Neuronal stem cell (in vitro differentiated cells): ENCODE data around the gene SMYD5.

Experiments
- DNase-seq: peaks from one replicate; pipeline ENCODE4 v3.0.0-alpha.2; 2013; ENCODE audit warnings: low spot score
- H2AFZ ChIP-seq: one replicate; pipeline ENCODE4 v1.6.1; 2013; ENCODE audit warnings: mild to moderate bottlenecking, low read length, inconsistent platforms
- H2AK5ac ChIP-seq: 2 replicates; pipeline ENCODE4 v1.6.1; 2013; ENCODE audit warnings: low read depth, mild to moderate bottlenecking, inconsistent platforms, low read length, moderate library complexity, mixed read lengths
- H2BK120ac ChIP-seq: 2 replicates; pipeline ENCODE4 v1.6.1; 2013; ENCODE audit warnings: low read depth, mild to moderate bottlenecking, inconsistent platforms, low read length, moderate library complexity, mixed read lengths
- H2BK12ac ChIP-seq: one replicate; pipeline ENCODE4 v1.6.1; 2013; ENCODE audit warnings: low read length, inconsistent platforms
- H2BK15ac ChIP-seq: 2 replicates; pipeline ENCODE4 v1.6.1; 2013; ENCODE audit warnings: mild to moderate bottlenecking, low read length, inconsistent platforms, mixed read lengths
- H2BK5ac ChIP-seq: one replicate; pipeline ENCODE4 v1.6.1; 2013; ENCODE audit warnings: inconsistent platforms, mild to moderate bottlenecking, low read length, moderate library complexity
- H3K14ac ChIP-seq: one replicate; pipeline ENCODE4 v1.6.1; 2013; ENCODE audit warnings: low read length, inconsistent platforms
- H3K18ac ChIP-seq: 2 replicates; pipeline ENCODE4 v1.6.1; 2013; ENCODE audit warnings: low read length, inconsistent platforms
- H3K23ac ChIP-seq: 2 replicates; pipeline ENCODE4 v1.6.1; 2013; ENCODE audit warnings: low read depth, mild to moderate bottlenecking, mixed read lengths, low read length, inconsistent platforms; ENCODE audit not compliant: poor library complexity
- H3K27ac ChIP-seq: replicated peaks from 3 replicates; pipeline ENCODE4 v1.5.1; 2013; ENCODE audit warnings: low read length, inconsistent platforms
- H3K27me3 ChIP-seq, 3 experiments: 2 replicates each; pipeline ENCODE4 v1.6.1; 2013; ENCODE audit warnings: low read length in 3 of 3, mild to moderate bottlenecking in 2 of 3, inconsistent platforms in 1 of 3, low read depth in 1 of 3, mixed read lengths in 1 of 3, moderate library complexity in 1 of 3; ENCODE audit not compliant: control insufficient read depth in 3 of 3, insufficient read depth in 3 of 3
- H3K36me3 ChIP-seq, 2 donors: replicated peaks in 1 of 2; 2 replicates each; pipeline ENCODE4 v1.6.1; 2013; ENCODE audit warnings: low read length in 2 of 2; ENCODE audit not compliant: control insufficient read depth in 2 of 2, insufficient read depth in 2 of 2
- H3K4ac ChIP-seq: 2 replicates; pipeline ENCODE4 v1.6.1; 2013; ENCODE audit warnings: inconsistent platforms, mild to moderate bottlenecking, low read length, moderate library complexity
- H3K4me1 ChIP-seq, 2 donors: 1 replicate in 1 of 2; 2 replicates in 1 of 2; pipeline ENCODE4 v1.6.1; 2013; ENCODE audit warnings: low read length in 2 of 2, low read depth in 1 of 2; ENCODE audit not compliant: control insufficient read depth in 2 of 2, insufficient read depth in 1 of 2
- H3K4me2 ChIP-seq: one replicate; pipeline ENCODE4 v1.6.1; 2013; ENCODE audit warnings: mild to moderate bottlenecking, low read length, inconsistent platforms; ENCODE audit not compliant: insufficient read depth, poor library complexity, severe bottlenecking
- H3K4me3 ChIP-seq, 2 donors: 2 replicates each; pipeline ENCODE4 v1.5.1; 2013; ENCODE audit warnings: low read length in 2 of 2, mild to moderate bottlenecking in 2 of 2, inconsistent platforms in 1 of 2, moderate library complexity in 1 of 2
- H3K79me1 ChIP-seq: one replicate; pipeline ENCODE4 v1.6.1; 2013; ENCODE audit warnings: low read depth, mild to moderate bottlenecking, inconsistent platforms, low read length, moderate library complexity
- H3K9ac ChIP-seq: one replicate; pipeline ENCODE4 v1.6.1; 2013; ENCODE audit warnings: mild to moderate bottlenecking, low read depth, low read length, inconsistent platforms; ENCODE audit not compliant: poor library complexity
- H3K9me3 ChIP-seq, 2 donors: replicated peaks in 1 of 2; 2 replicates each; pipeline versions ENCODE3 to v1.6.1; 2013; ENCODE audit warnings: low read length in 2 of 2, mild to moderate bottlenecking in 2 of 2, inconsistent platforms in 1 of 2, low read depth in 1 of 2, mixed read lengths in 1 of 2, moderate library complexity in 1 of 2; ENCODE audit not compliant: control insufficient read depth in 2 of 2, insufficient read depth in 1 of 2
- H4K8ac ChIP-seq: one replicate; pipeline ENCODE4 v1.6.1; 2013; ENCODE audit warnings: low read depth, mild to moderate bottlenecking, inconsistent platforms, low read length, moderate library complexity
- H4K91ac ChIP-seq: one replicate; pipeline ENCODE4 v1.6.1; 2013; ENCODE audit warnings: low read length, low read depth, mild to moderate bottlenecking, inconsistent platforms; ENCODE audit not compliant: poor library complexity
- WGBS, 2 donors: extraction: QIAGEN DNeasy Blood & Tissue Kit; methylation state at CpG; one replicate each; pipeline ENCODE4 v1.1.7; 2013; ENCODE audit warnings: missing lambda C conversion rate in 2 of 2, mixed read lengths in 1 of 2; ENCODE audit not compliant: insufficient read length in 2 of 2, insufficient replicate concordance in 1 of 2; ENCODE audit errors: extremely low coverage in 2 of 2; 5-methylcytosine and 5-hydroxymethylcytosine counted together

The SMYD5 gene

GRCh38 chr2:73238976-73239375 lies 24.9 kb downstream of the SMYD5 start:
- no peak overlapping the region for H3K27ac ChIP-seq
- H3K79me1 ChIP-seq, result peaks cover 5% of the 10 kb centered on the region
- H4K8ac ChIP-seq, result no peak overlapping the region
- H3K4ac ChIP-seq, result no peak overlapping the region
- no peak overlapping the region for H2BK12ac ChIP-seq
- H3K18ac ChIP-seq, result no peak overlapping the region
- H3K27me3 ChIP-seq, result no peaks in the 10 kb centered on the region
- H3K23ac ChIP-seq, result no peak overlapping the region
- H4K91ac ChIP-seq, result no peak overlapping the region
- H2BK120ac ChIP-seq, result no peak overlapping the region
- H2BK15ac ChIP-seq, result no peak overlapping the region
- no peak overlapping the region for H2BK5ac ChIP-seq
- no peak overlapping the region for H2AFZ ChIP-seq
- H2AK5ac ChIP-seq, result no peak overlapping the region
- no peak overlapping the region for H3K14ac ChIP-seq
- H3K4me1 ChIP-seq, result peaks cover 8 to 10% of the 10 kb centered on the region in 2 donors
- no peak for DNase-seq
- no peak overlapping the region for H3K4me2 ChIP-seq
- no peaks in the 10 kb centered on the region for H3K9me3 ChIP-seq
- H3K4me3 ChIP-seq, result no peak overlapping the region
- peaks cover 22 to 79% of the 10 kb centered on the region in 2 donors for H3K36me3 ChIP-seq
- H3K9ac ChIP-seq, result no peak overlapping the region
- WGBS, 2 donors, result no CpG with 5 or more reads among the region's 1 CpG

DNA sequence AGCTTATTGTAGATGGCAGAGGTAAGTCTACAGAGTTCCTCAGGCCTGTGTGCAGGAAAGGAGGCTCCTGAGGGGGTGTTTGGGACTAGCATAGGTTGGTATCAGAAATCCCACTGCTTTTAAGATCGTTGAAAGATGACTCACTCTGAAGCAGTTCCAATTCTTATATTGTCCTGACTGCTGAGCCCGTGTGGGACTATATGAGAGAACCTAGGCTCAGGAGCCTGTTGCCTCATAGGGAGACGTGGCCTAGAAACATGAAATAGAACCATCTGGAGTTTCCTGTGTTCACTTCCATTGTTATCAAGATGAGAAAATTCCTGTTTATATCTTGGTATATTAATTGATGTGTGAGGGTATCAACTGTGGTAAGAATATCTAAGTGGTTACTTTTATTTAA lies 25.7 kb downstream of the SMYD5 start:
- no peak overlapping the region for H2AK5ac ChIP-seq
- WGBS, 2 donors, result no CpG with 5 or more reads among the region's 3 CpGs

DNA sequence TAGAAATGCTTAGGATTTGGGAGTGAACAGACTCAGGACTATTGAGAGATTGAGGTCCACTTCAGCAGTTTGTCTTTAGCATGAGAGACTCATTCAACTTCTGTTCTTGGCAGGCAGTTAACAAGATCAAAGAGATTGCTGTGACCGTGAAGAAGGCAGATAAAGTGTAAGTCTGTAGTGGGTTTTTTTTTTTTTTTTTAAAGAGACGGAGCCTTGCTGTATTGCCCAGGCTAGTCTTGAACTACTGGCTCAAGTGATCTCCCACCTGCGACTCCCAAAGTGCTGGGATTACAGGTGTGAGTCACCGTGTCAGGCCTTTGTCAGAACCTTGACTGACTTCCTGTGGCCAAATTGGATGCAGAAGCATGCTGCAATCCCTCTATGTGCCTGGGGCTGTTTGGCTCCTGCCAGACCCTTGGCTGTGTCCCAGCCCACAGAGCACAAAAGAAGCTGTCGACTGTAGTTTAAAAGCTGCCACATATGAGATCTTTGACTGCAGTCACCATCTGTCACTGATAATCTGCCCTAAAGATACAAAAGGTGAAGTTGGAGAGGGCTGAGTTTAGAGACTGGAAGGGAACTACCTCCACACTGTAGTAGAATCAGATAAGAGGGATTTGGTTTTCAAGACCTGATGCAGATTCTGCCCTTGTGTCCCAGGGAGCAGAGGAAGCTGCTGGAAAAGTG lies 30.0 kb downstream of the SMYD5 start:
- Histone ChIP-seq H2AK5ac (no peak overlapping the region), H3K9ac (no peak overlapping the region), H2BK15ac (no peak overlapping the region), H3K14ac (no peak overlapping the region), H3K18ac (no peak overlapping the region), H2BK5ac (no peak overlapping the region), H3K9me3 (no peaks in the 10 kb centered on the region), H4K91ac (no peak overlapping the region), H3K4ac (no peak overlapping the region), H4K8ac (no peak overlapping the region), H2AFZ (no peak overlapping the region), H3K79me1 (peaks cover 6% of the 10 kb centered on the region), H3K23ac (no peak overlapping the region), H2BK12ac (no peak overlapping the region), H3K36me3 (peaks cover 53 to 93% of the 10 kb centered on the region in 2 donors), H3K4me1 (no peaks in the 10 kb centered on the region), H3K27ac (no peak overlapping the region), H3K4me3 (no peak overlapping the region), H3K4me2 (no peak overlapping the region), H2BK120ac (no peak overlapping the region), H3K27me3 (no peaks in the 10 kb centered on the region)
- no CpG with 5 or more reads among the region's 5 CpGs for WGBS, 2 donors
- no peak for DNase-seq

More for the DNA sequence above, 25.7 kb downstream of the SMYD5 start:
- DNase-seq, result no peak
- H3K4me3 ChIP-seq, result no peak overlapping the region
- H3K27ac ChIP-seq, result no peak overlapping the region
- no peaks in the 10 kb centered on the region for H3K9me3 ChIP-seq
- no peak overlapping the region for H2BK5ac ChIP-seq
- no peak overlapping the region for H2AFZ ChIP-seq
- no peak overlapping the region for H3K18ac ChIP-seq
- H4K8ac ChIP-seq, result no peak overlapping the region
- no peak overlapping the region for H2BK120ac ChIP-seq
- H3K79me1 ChIP-seq, result peaks cover 5% of the 10 kb centered on the region
- no peak overlapping the region for H3K23ac ChIP-seq
- peaks cover 8 to 10% of the 10 kb centered on the region in 2 donors for H3K4me1 ChIP-seq
- H2BK12ac ChIP-seq, result no peak overlapping the region
- no peak overlapping the region for H2BK15ac ChIP-seq
- peaks cover 30 to 87% of the 10 kb centered on the region in 2 donors for H3K36me3 ChIP-seq
- H3K9ac ChIP-seq, result no peak overlapping the region
- no peak overlapping the region for H3K4ac ChIP-seq
- no peaks in the 10 kb centered on the region for H3K27me3 ChIP-seq
- no peak overlapping the region for H3K4me2 ChIP-seq
- no peak overlapping the region for H3K14ac ChIP-seq
- H4K91ac ChIP-seq, result no peak overlapping the region

DNA sequence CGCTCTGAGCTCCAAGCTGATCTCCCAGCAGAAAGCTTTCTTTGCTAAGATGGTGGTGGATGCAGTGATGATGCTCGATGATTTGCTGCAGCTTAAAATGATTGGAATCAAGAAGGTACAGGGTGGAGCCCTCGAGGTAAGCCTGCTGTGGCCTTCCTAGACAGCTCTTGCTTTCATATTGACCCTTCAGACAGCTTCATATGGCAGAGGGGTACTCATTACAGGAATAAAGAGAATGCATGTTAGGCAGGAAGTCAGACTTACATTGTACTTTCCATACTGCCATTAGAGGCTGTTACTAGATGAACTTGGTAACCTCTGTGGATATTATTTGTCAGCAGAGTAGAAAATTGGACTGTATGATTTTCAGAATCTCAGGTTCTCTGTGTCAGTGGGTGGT lies 30.5 kb downstream of the SMYD5 start:
- Histone ChIP-seq H3K4me3 (no peak overlapping the region), H3K9me3 (no peaks in the 10 kb centered on the region), H3K9ac (no peak overlapping the region), H4K8ac (no peak overlapping the region), H2BK12ac (no peak overlapping the region), H3K4me1 (no peaks in the 10 kb centered on the region), H2BK120ac (no peak overlapping the region), H2AFZ (no peak overlapping the region), H3K4me2 (no peak overlapping the region), H3K36me3 (peaks cover 53 to 93% of the 10 kb centered on the region in 2 donors), H4K91ac (no peak overlapping the region), H3K27ac (no peak overlapping the region), H3K23ac (no peak overlapping the region), H3K4ac (no peak overlapping the region), H3K27me3 (no peaks in the 10 kb centered on the region), H2AK5ac (no peak overlapping the region), H3K79me1 (peaks cover 5% of the 10 kb centered on the region), H3K14ac (no peak overlapping the region), H3K18ac (no peak overlapping the region), H2BK5ac (no peak overlapping the region), H2BK15ac (no peak overlapping the region)
- WGBS, 2 donors, result no CpG with 5 or more reads among the region's 3 CpGs
- DNase-seq, result no peak
